Liver (tissue), 3 donors: Measurements from ENCODE around the gene FAM13A.

ENCODE experiments used
- EGR1 ChIP-seq, 2 donors: IDR thresholded peaks; 2 replicates each; pipeline ENCODE4 v1.6.1; 2016 to 2018; ENCODE audit warnings: antibody characterized with exemption in 2 of 2, low read depth in 2 of 2
- FOXA1 ChIP-seq: IDR thresholded peaks from 2 replicates; pipeline ENCODE4 v1.6.1; 2016; ENCODE audit warnings: antibody characterized with exemption
- FOXA2 ChIP-seq: IDR thresholded peaks from 2 replicates; pipeline ENCODE4 v1.6.1; 2016; ENCODE audit warnings: antibody characterized with exemption
- JUND ChIP-seq, 2 donors: IDR thresholded peaks; 2 replicates each; pipeline ENCODE4 v1.6.1; 2016; ENCODE audit warnings: antibody characterized with exemption in 2 of 2
- RAD21 ChIP-seq, 2 donors: IDR thresholded peaks; 2 replicates each; pipeline ENCODE4 v1.6.1; 2016; ENCODE audit warnings: antibody characterized with exemption in 2 of 2, mild to moderate bottlenecking in 2 of 2
- RXRA ChIP-seq, 2 donors: IDR thresholded peaks; 2 replicates each; pipeline ENCODE4 v1.6.1; 2017 to 2018; ENCODE audit warnings: antibody characterized with exemption in 2 of 2, mild to moderate bottlenecking in 1 of 2
- TAF1 ChIP-seq: conservative IDR thresholded peaks from 2 replicates; pipeline ENCODE4 v1.6.1; 2016; ENCODE audit warnings: antibody characterized with exemption, mild to moderate bottlenecking
- YY1 ChIP-seq: IDR thresholded peaks from 2 replicates; pipeline ENCODE4 v1.6.1; 2016; ENCODE audit warnings: antibody characterized with exemption, mild to moderate bottlenecking
- TF ChIP-seq, protein P1 (sequence below): fragments of 150-350 bp; IDR thresholded peaks from 2 replicates; pipeline ENCODE4 v1.5.1; 2017; ENCODE audit warnings: improper control_type of control experiment, low read depth, low read length; ENCODE audit not compliant: missing input control
- TF ChIP-seq, protein P2 (sequence below): IDR thresholded peaks from 2 replicates; pipeline ENCODE4 v1.6.1; 2016; ENCODE audit warnings: antibody characterized with exemption
- TF ChIP-seq, protein P3 (sequence below): IDR thresholded peaks from 2 replicates; pipeline ENCODE4 v1.6.1; 2016; ENCODE audit warnings: antibody characterized with exemption, mild to moderate bottlenecking
- donor health status: healthy.
- donor health status: healthy.

DNA sequence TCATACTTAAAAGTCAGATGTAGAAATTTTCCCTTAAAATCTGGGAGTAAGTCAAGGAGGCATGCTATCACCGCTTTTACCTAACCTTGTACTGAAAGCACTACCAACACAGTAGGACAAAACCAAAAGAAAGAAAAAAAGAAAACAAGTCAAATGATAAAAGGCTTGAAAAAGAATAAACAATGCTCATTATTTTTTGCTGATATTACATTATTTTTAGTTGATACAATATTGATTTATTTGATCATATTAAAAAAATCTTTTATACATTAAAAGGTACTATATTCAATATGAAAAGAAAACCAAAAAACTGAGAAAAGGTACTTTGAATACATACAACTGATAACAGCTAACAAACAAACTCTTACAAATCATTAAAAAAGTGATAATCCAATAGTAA is 164.3 kb downstream of the FAM13A start:
- TF ChIP-seq JUND (IDR thresholded peaks at IDR 0.05) (no peak), YY1 (no peak), RAD21 (IDR thresholded peaks at IDR 0.05) (no peak), TAF1 (no peak), RXRA (IDR thresholded peaks at IDR 0.05) (no peak), FOXA2 (no peak), FOXA1 (no peak), EGR1 (IDR thresholded peaks at IDR 0.05; ENCODE audit: low read depth in 2 of 2) (no peak)
- TF ChIP-seq, protein P1, sequence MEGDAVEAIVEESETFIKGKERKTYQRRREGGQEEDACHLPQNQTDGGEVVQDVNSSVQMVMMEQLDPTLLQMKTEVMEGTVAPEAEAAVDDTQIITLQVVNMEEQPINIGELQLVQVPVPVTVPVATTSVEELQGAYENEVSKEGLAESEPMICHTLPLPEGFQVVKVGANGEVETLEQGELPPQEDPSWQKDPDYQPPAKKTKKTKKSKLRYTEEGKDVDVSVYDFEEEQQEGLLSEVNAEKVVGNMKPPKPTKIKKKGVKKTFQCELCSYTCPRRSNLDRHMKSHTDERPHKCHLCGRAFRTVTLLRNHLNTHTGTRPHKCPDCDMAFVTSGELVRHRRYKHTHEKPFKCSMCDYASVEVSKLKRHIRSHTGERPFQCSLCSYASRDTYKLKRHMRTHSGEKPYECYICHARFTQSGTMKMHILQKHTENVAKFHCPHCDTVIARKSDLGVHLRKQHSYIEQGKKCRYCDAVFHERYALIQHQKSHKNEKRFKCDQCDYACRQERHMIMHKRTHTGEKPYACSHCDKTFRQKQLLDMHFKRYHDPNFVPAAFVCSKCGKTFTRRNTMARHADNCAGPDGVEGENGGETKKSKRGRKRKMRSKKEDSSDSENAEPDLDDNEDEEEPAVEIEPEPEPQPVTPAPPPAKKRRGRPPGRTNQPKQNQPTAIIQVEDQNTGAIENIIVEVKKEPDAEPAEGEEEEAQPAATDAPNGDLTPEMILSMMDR = no peak
- TF ChIP-seq, protein P2, sequence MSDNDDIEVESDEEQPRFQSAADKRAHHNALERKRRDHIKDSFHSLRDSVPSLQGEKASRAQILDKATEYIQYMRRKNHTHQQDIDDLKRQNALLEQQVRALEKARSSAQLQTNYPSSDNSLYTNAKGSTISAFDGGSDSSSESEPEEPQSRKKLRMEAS = no peak
- TF ChIP-seq, protein P3, sequence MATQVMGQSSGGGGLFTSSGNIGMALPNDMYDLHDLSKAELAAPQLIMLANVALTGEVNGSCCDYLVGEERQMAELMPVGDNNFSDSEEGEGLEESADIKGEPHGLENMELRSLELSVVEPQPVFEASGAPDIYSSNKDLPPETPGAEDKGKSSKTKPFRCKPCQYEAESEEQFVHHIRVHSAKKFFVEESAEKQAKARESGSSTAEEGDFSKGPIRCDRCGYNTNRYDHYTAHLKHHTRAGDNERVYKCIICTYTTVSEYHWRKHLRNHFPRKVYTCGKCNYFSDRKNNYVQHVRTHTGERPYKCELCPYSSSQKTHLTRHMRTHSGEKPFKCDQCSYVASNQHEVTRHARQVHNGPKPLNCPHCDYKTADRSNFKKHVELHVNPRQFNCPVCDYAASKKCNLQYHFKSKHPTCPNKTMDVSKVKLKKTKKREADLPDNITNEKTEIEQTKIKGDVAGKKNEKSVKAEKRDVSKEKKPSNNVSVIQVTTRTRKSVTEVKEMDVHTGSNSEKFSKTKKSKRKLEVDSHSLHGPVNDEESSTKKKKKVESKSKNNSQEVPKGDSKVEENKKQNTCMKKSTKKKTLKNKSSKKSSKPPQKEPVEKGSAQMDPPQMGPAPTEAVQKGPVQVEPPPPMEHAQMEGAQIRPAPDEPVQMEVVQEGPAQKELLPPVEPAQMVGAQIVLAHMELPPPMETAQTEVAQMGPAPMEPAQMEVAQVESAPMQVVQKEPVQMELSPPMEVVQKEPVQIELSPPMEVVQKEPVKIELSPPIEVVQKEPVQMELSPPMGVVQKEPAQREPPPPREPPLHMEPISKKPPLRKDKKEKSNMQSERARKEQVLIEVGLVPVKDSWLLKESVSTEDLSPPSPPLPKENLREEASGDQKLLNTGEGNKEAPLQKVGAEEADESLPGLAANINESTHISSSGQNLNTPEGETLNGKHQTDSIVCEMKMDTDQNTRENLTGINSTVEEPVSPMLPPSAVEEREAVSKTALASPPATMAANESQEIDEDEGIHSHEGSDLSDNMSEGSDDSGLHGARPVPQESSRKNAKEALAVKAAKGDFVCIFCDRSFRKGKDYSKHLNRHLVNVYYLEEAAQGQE = no peak
